Neutrophil (primary cell): ENCODE data around the gene HLA-DMB.

Experiments used
- H3K27ac ChIP-seq: fragments of 200-600 bp; sonication (generic); 2 replicates; pipeline ENCODE4 v1.5.1; 2016; ENCODE audit warnings: mild to moderate bottlenecking, moderate library complexity
- H3K27me3 ChIP-seq: fragments of 200-600 bp; sonication (generic); 2 replicates; pipeline ENCODE4 v1.6.0; 2016; ENCODE audit warnings: mild to moderate bottlenecking
- H3K36me3 ChIP-seq: fragments of 200-600 bp; sonication (generic); 2 replicates; pipeline ENCODE4 v1.5.1; 2017
- H3K4me1 ChIP-seq, 2 experiments: fragments of 200-600 bp in 1 of 2; sonication (generic) in 1 of 2; 1 replicate in 1 of 2; 2 replicates in 1 of 2; pipeline versions ENCODE4 v1.5.1 to v1.6.1; 2013 to 2016; ENCODE audit warnings: low read depth in 1 of 2, low read length in 1 of 2, mild to moderate bottlenecking in 1 of 2, moderate library complexity in 1 of 2; ENCODE audit not compliant: control insufficient read depth in 1 of 2, insufficient read depth in 1 of 2
- H3K4me3 ChIP-seq, 2 experiments: fragments of 200-600 bp in 1 of 2; sonication (generic) in 1 of 2; 1 replicate in 1 of 2; 2 replicates in 1 of 2; pipeline ENCODE4 v1.5.1; 2013 to 2016; ENCODE audit warnings: low read depth in 1 of 2, low read length in 1 of 2, mild to moderate bottlenecking in 1 of 2, moderate library complexity in 1 of 2
- H3K9me3 ChIP-seq: fragments of 200-600 bp; sonication (generic); 2 replicates; pipeline ENCODE4 v1.5.1; 2016
- CTCF ChIP-seq: fragments of 200-600 bp; sonication (generic); IDR thresholded peaks from 2 replicates; pipeline ENCODE4 v1.5.1; 2016; ENCODE audit warnings: antibody characterized with exemption

Gene HLA-DMB

GRCh38 chr6:32938494-32938893 is 2.3 kb downstream of the HLA-DMB start:
- Histone ChIP-seq H3K4me1 (peaks cover 65 to 74% of the 10 kb centered on the region in 2 experiments), H3K27ac (peak overlapping the region; percentile 80)
- TF ChIP-seq CTCF = no peak

GRCh38 chr6:32937230-32937633 is 3.6 kb downstream of the HLA-DMB start:
- Histone ChIP-seq H3K9me3 (no peaks in the 10 kb centered on the region), H3K4me1 (peaks cover 56 to 66% of the 10 kb centered on the region in 2 experiments), H3K27me3 (no peaks in the 10 kb centered on the region), H3K27ac (peak overlapping the region; percentile 80), H3K36me3 (no peaks in the 10 kb centered on the region), H3K4me3 (peak overlapping the region; percentile 26 to 32)
- no peak for TF ChIP-seq CTCF

More at GRCh38 chr6:32938494-32938893, 2.3 kb downstream of the HLA-DMB start:
- Histone ChIP-seq H3K27me3 (no peaks in the 10 kb centered on the region), H3K4me3 (no peak overlapping the region), H3K9me3 (no peaks in the 10 kb centered on the region), H3K36me3 (no peaks in the 10 kb centered on the region)

GRCh38 chr6:32936239-32937152 is 4.3 kb downstream of the HLA-DMB start:
- Histone ChIP-seq H3K27ac (peak overlapping the region; percentile 80), H3K9me3 (no peaks in the 10 kb centered on the region), H3K4me3 (peak overlapping the region; percentile 26 to 32), H3K4me1 (peaks cover 53 to 64% of the 10 kb centered on the region in 2 experiments), H3K36me3 (no peaks in the 10 kb centered on the region), H3K27me3 (no peaks in the 10 kb centered on the region)
- no peak for TF ChIP-seq CTCF

GRCh38 chr6:32935551-32936238 is 5.1 kb downstream of the HLA-DMB start:
- Histone ChIP-seq H3K4me1 (peaks cover 45 to 55% of the 10 kb centered on the region in 2 experiments), H3K27me3 (no peaks in the 10 kb centered on the region), H3K4me3 (no peak overlapping the region), H3K36me3 (no peaks in the 10 kb centered on the region), H3K9me3 (no peaks in the 10 kb centered on the region), H3K27ac (peak overlapping the region; percentile 80)
- no peak for TF ChIP-seq CTCF

- peaks cover 48% of the 10 kb centered on the region in 2 experiments for H3K4me1 ChIP-seq
- H3K4me3 ChIP-seq = no peak overlapping the region
- H3K36me3 ChIP-seq = no peaks in the 10 kb centered on the region
- TF ChIP-seq CTCF = peak; percentile 71
- H3K27me3 ChIP-seq = no peaks in the 10 kb centered on the region
- no peaks in the 10 kb centered on the region for H3K9me3 ChIP-seq
- H3K27ac ChIP-seq = no peak overlapping the region
Measured at GRCh38 chr6:32933661-32934085, 7.2 kb downstream of the HLA-DMB start.
